Thoracic aorta (tissue), 2 donors: Measurements from ENCODE around the gene HDGFL2. TPM values are rescaled to one million over a fixed set of nuclear protein-coding genes. Genes with fewer than 3 reads are reported as not detected.

Experiments used
- ATAC-seq: fragments of 150-250 bp; one replicate; pipeline ENCODE4 v1.8.0; 2017; ENCODE audit warnings: low read depth; ENCODE audit not compliant: insufficient number of reproducible peaks, low FRiP score
- DNase-seq: peaks from one replicate; pipeline ENCODE4 v3.0.0-alpha.2; 2020; ENCODE audit warnings: low spot score
- H3K27ac ChIP-seq, 2 donors: fragments of 200-600 bp; sonication (generic); 1 replicate in 1 of 2; 2 replicates in 1 of 2; pipeline ENCODE4 v1.5.1; 2016; ENCODE audit warnings: mild to moderate bottlenecking in 2 of 2, moderate library complexity in 2 of 2
- H3K27me3 ChIP-seq: fragments of 200-600 bp; sonication (generic); replicated peaks from 2 replicates; pipeline ENCODE4 v1.6.0; 2016; ENCODE audit warnings: mild to moderate bottlenecking; ENCODE audit not compliant: insufficient read depth
- H3K36me3 ChIP-seq: fragments of 200-600 bp; sonication (generic); one replicate; pipeline ENCODE4 v1.5.1; 2016
- H3K4me1 ChIP-seq, 2 donors: fragments of 200-600 bp; sonication (generic); 1 replicate in 1 of 2; 2 replicates in 1 of 2; pipeline versions ENCODE4 v1.5.1 to v1.6.0; 2016; ENCODE audit warnings: low read depth in 2 of 2, mild to moderate bottlenecking in 1 of 2; ENCODE audit not compliant: control insufficient read depth in 1 of 2
- H3K4me3 ChIP-seq: fragments of 200-600 bp; sonication (generic); 2 replicates; pipeline ENCODE4 v1.5.1; 2016; ENCODE audit warnings: mild to moderate bottlenecking
- H3K9me3 ChIP-seq: fragments of 200-600 bp; sonication (generic); 2 replicates; pipeline ENCODE4 v1.5.1; 2016
- total RNA-seq, 2 donors: library from RNA; depleted of rRNA; stranded (reverse); fragments of >200 nt; gene quantifications; one replicate each; pipeline versions ENCODE4 v1.1.0 to v1.2.3, GENCODE V29; 2016
- TF ChIP-seq, protein P1 (sequence below): fragments of 200-600 bp; sonication (generic); IDR thresholded peaks from one replicate; pipeline ENCODE4 v1.5.1; 2019; ENCODE audit warnings: antibody characterized with exemption

HDGFL2 gene
- total RNA-seq, 2 donors from 2014 or later = 22.7 to 40.3 TPM

- Histone ChIP-seq H3K27me3 (no peaks in the 10 kb centered on the region), H3K4me3 (no peak overlapping the region), H3K9me3 (no peaks in the 10 kb centered on the region), H3K36me3 (no peaks in the 10 kb centered on the region), H3K4me1 (no peaks in the 10 kb centered on the region), H3K27ac (no peak overlapping the region)
- TF ChIP-seq, protein P1, sequence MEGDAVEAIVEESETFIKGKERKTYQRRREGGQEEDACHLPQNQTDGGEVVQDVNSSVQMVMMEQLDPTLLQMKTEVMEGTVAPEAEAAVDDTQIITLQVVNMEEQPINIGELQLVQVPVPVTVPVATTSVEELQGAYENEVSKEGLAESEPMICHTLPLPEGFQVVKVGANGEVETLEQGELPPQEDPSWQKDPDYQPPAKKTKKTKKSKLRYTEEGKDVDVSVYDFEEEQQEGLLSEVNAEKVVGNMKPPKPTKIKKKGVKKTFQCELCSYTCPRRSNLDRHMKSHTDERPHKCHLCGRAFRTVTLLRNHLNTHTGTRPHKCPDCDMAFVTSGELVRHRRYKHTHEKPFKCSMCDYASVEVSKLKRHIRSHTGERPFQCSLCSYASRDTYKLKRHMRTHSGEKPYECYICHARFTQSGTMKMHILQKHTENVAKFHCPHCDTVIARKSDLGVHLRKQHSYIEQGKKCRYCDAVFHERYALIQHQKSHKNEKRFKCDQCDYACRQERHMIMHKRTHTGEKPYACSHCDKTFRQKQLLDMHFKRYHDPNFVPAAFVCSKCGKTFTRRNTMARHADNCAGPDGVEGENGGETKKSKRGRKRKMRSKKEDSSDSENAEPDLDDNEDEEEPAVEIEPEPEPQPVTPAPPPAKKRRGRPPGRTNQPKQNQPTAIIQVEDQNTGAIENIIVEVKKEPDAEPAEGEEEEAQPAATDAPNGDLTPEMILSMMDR = no peak
- DNase-seq (no peak), ATAC-seq (no peak)
Measured at GRCh38 chr19:4528843-4529242, 56.7 kb downstream of the HDGFL2 start.

DNA sequence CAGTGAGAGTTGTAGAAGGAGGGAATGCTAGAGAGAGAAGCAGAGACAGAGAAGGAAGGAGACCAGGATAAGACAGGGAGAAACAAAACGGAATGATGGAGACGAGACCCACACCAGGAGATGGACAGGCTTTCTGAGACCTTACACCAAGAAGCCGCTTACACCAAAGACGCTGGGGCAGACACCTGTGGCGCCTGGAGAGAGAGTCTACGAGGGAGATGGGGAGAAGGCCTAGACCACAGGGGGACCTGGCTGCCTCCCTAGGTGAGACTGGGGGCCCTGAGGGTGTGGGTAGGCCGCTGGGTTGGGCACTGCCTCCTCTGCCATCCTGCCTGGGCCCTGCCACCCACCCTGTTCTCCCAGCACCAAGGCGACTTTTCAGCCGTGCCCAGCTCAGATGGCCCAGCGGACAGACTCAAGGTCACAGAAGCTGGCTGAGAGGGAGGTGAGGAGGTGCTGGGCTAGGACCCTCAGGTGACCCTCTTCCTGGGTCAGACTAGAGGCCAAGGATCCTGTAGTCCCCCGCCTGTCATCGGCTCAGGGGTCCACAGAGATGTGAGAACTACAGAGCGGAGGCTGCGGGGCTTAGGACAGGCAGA is 57.9 kb downstream of the HDGFL2 start:
- H3K4me3 ChIP-seq = no peak overlapping the region
- H3K36me3 ChIP-seq = no peaks in the 10 kb centered on the region
- DNase-seq (no peak), ATAC-seq (no peak)
- H3K4me1 ChIP-seq = peaks cover 0 to 4% of the 10 kb centered on the region in 2 donors
- no peaks in the 10 kb centered on the region for H3K9me3 ChIP-seq
- H3K27me3 ChIP-seq = no peaks in the 10 kb centered on the region
- no peak overlapping the region for H3K27ac ChIP-seq
- TF ChIP-seq, protein P1 = no peak

DNA sequence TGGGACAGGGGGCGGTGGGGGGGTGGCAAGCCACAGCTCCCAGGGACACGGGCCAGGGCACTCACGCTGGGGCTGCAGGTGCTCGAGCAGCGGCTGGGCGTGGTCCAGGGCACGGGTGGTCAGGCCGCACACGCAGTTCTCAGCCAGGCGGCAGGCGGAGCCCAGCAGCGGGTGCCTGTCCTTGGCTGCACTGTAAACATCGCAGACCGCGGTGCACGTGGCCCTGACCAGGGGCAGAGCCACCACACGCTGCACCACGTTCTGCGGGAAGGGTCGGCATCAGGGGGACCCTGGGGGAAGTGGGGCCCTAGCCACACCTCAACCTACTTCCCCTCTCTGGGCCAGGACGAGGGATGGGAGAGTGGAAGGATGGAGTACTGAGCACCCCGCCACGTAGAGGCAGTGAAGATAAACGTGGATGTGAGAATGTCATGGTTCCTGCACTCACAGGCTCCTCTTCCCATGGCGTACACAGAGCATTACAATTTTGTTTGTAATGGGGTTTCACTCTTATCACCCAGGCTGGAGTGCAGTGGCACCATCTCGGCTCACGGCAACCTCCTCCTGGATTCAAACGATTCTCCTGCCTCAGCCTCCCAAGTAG is 59.6 kb downstream of the HDGFL2 start:
- H3K9me3 ChIP-seq = no peaks in the 10 kb centered on the region
- TF ChIP-seq, protein P1 = no peak
- no peaks in the 10 kb centered on the region for H3K27me3 ChIP-seq
- H3K4me3 ChIP-seq = no peak overlapping the region
- no peak overlapping the region for H3K27ac ChIP-seq
- no peaks in the 10 kb centered on the region for H3K36me3 ChIP-seq
- DNase-seq = no peak
- H3K4me1 ChIP-seq = peaks cover 0 to 11% of the 10 kb centered on the region in 2 donors
- ATAC-seq = no peak

DNA sequence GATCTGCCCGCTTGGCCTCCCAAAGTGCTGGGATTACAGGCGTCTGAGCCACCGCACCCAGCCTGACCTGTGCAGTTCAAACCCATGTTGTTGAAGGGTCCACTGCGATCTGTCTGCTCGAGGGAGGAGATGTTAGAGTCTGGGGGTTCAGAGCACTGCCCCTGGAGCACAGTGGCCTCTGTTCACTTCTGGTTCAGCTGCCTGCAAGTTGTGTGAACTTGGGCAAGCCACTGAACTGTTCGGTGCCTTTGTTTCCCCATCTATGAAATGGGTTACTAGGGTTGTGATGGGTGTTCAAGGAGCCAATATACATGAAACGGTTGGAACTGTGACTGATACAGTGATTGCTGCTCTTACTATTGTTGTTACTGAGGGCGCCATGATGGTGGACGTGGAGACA is 61.2 kb downstream of the HDGFL2 start:
- DNase-seq (no peak), ATAC-seq (no peak)
- Histone ChIP-seq H3K27ac (no peak overlapping the region), H3K4me1 (peaks cover 0 to 11% of the 10 kb centered on the region in 2 donors), H3K27me3 (no peaks in the 10 kb centered on the region), H3K4me3 (no peak overlapping the region), H3K9me3 (no peaks in the 10 kb centered on the region), H3K36me3 (no peaks in the 10 kb centered on the region)
- TF ChIP-seq, protein P1 = no peak

DNA sequence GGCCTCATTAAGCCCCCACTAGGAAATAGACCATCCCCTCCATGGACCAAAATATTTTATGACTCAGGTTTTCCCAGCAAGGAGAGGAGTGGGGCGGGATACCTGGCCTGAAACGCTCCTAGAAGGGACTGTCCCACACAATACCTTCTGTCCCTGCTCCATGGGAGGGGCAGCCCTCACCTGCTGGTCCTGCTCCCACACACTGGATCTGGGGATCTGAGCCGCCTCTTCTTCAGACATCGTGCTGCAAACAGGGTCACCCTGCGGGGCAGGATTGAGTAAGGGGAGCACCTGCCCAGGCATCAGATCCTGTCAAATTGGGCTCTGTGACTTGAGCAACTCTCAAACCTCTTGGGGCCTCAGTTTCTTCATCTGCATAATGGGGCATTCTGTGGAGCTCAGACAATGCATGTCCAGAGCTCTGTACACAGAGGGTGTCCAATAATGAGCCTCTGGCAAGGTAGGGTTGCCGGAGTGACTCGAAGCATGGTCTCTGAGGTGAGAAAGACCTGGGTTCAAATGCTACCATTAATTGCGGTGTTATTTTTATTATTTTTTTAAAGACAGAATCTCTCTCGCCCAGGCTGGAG is 61.8 kb downstream of the HDGFL2 start:
- TF ChIP-seq, protein P1 = no peak
- Histone ChIP-seq H3K27me3 (no peaks in the 10 kb centered on the region), H3K27ac (no peak overlapping the region), H3K9me3 (no peaks in the 10 kb centered on the region), H3K4me3 (no peak overlapping the region), H3K36me3 (no peaks in the 10 kb centered on the region), H3K4me1 (peaks cover 0 to 11% of the 10 kb centered on the region in 2 donors)
- no peak for ATAC-seq
- DNase-seq = no peak
